WTC11 (cell line): ENCODE measurements around the gene RASSF3. TPM values are rescaled to one million over a fixed set of nuclear protein-coding genes. Genes with fewer than 3 reads are reported as not detected.
A peak's percentile ranks its signal among the peaks of the same experiment; 100 is the strongest.

Experiments used
- ATAC-seq: fragments of 200-7000 bp; cut with Tn5 transposase; 2 replicates; pipeline ENCODE4 v1.10.0; 2021; ENCODE audit warnings: mild to moderate bottlenecking, moderate library complexity
- CTCF ChIA-PET: fragments of 300-600 bp; sonication (Branson Sonifier 250); formaldehyde crosslinking; loops from one replicate; lab custom pipeline; 2021; ENCODE audit warnings: antibody characterized with exemption; lab: Charles Lee
- POLR2A ChIA-PET: fragments of 350-600 bp; sonication (Branson Sonifier 250); formaldehyde crosslinking; loops from one replicate; lab custom pipeline; 2021; ENCODE audit warnings: antibody characterized with exemption; lab: Charles Lee
- DNase-seq: peaks from one replicate; pipeline ENCODE4 v3.0.0; 2021; ENCODE audit warnings: low spot score
- H3K27ac Mint-ChIP-seq: 2 replicates; pipeline ENCODE4 v1.8.0; 2021; ENCODE audit warnings: mixed read lengths
- H3K27me3 Mint-ChIP-seq: 2 replicates; pipeline ENCODE4 v1.8.0; 2021; ENCODE audit warnings: low read depth, mild to moderate bottlenecking, moderate library complexity, mixed read lengths
- H3K36me3 Mint-ChIP-seq: 2 replicates; pipeline ENCODE4 v1.8.0; 2021; ENCODE audit warnings: mixed read lengths
- H3K4me1 Mint-ChIP-seq: 2 replicates; pipeline ENCODE4 v1.8.0; 2022; ENCODE audit warnings: mixed read lengths
- H3K4me3 Mint-ChIP-seq: 2 replicates; pipeline ENCODE4 v1.8.0; 2021; ENCODE audit warnings: mild to moderate bottlenecking, moderate library complexity, mixed read lengths
- H3K9me3 Mint-ChIP-seq: 2 replicates; pipeline ENCODE4 v1.8.0; 2021; ENCODE audit warnings: mixed read lengths
- AFF4 ChIP-seq: sonication (generic); formaldehyde crosslinking; IDR thresholded peaks from 2 replicates; pipeline ENCODE4 v1.8.1; 2023; ENCODE audit warnings: mild to moderate bottlenecking, missing genetic modification reagents, borderline replicate concordance
- ATF1 ChIP-seq: sonication (generic); formaldehyde crosslinking; IDR thresholded peaks from 2 replicates; pipeline ENCODE4 v1.8.1; 2023; ENCODE audit warnings: mild to moderate bottlenecking, moderate library complexity, missing genetic modification reagents
- ATF6 ChIP-seq: sonication (generic); formaldehyde crosslinking; IDR thresholded peaks from 2 replicates; pipeline ENCODE4 v1.8.1; 2023; ENCODE audit warnings: mild to moderate bottlenecking, missing genetic modification reagents
- CBFB ChIP-seq: sonication (generic); formaldehyde crosslinking; IDR thresholded peaks from 2 replicates; pipeline ENCODE4 v1.8.1; 2022; ENCODE audit warnings: mild to moderate bottlenecking, low read depth, missing genetic modification reagents
- CDX4 ChIP-seq: fragments of 250-450 bp; sonication (Bioruptor Pico); IDR thresholded peaks from 2 replicates; pipeline ENCODE4 v1.9.0; 2021; ENCODE audit warnings: moderate library complexity, mild to moderate bottlenecking, inconsistent platforms, borderline replicate concordance
- CREB1 ChIP-seq: sonication (generic); formaldehyde crosslinking; IDR thresholded peaks from 2 replicates; pipeline ENCODE4 v1.8.0; 2023; ENCODE audit warnings: mild to moderate bottlenecking, missing genetic modification reagents
- E2F4 ChIP-seq: sonication (generic); formaldehyde crosslinking; IDR thresholded peaks from 2 replicates; pipeline ENCODE4 v1.8.1; 2022; ENCODE audit warnings: low read depth, mild to moderate bottlenecking, moderate library complexity, missing genetic modification reagents, borderline replicate concordance
- ERG ChIP-seq: fragments of 250-450 bp; sonication (Bioruptor Pico); IDR thresholded peaks from 2 replicates; pipeline ENCODE4 v1.8.0; 2021; ENCODE audit warnings: mild to moderate bottlenecking
- ESRRA ChIP-seq: sonication (generic); formaldehyde crosslinking; IDR thresholded peaks from 2 replicates; pipeline ENCODE4 v1.8.1; 2022; ENCODE audit warnings: mild to moderate bottlenecking, missing genetic modification reagents, borderline replicate concordance
- GABPB1 ChIP-seq: sonication (generic); formaldehyde crosslinking; IDR thresholded peaks from 2 replicates; pipeline ENCODE4 v1.8.1; 2023; ENCODE audit warnings: mild to moderate bottlenecking, missing genetic modification reagents
- HMGA2 ChIP-seq: fragments of 250-450 bp; sonication (Bioruptor Pico); IDR thresholded peaks from 2 replicates; pipeline ENCODE4 v1.4.0; 2021; ENCODE audit warnings: mild to moderate bottlenecking, moderate library complexity
- IRF2 ChIP-seq: sonication (generic); formaldehyde crosslinking; IDR thresholded peaks from 2 replicates; pipeline ENCODE4 v1.8.0; 2022; ENCODE audit warnings: low read depth, missing genetic modification reagents, borderline replicate concordance
- JAZF1 ChIP-seq: fragments of 250-450 bp; sonication (Bioruptor Pico); IDR thresholded peaks from 2 replicates; pipeline ENCODE4 v1.9.0; 2021; ENCODE audit warnings: moderate library complexity, mild to moderate bottlenecking, inconsistent platforms
- JUN ChIP-seq: sonication (generic); formaldehyde crosslinking; IDR thresholded peaks from 2 replicates; pipeline ENCODE4 v1.8.0; 2023; ENCODE audit warnings: mild to moderate bottlenecking, missing genetic modification reagents
- MLX ChIP-seq: sonication (generic); formaldehyde crosslinking; IDR thresholded peaks from 2 replicates; pipeline ENCODE4 v1.8.1; 2023; ENCODE audit warnings: mild to moderate bottlenecking, missing genetic modification reagents, moderate library complexity
- MXD4 ChIP-seq: fragments of 250-450 bp; sonication (Bioruptor Pico); IDR thresholded peaks from 2 replicates; pipeline ENCODE4 v1.8.0; 2021; ENCODE audit warnings: mild to moderate bottlenecking, moderate library complexity, borderline replicate concordance
- NFYB ChIP-seq: sonication (generic); formaldehyde crosslinking; conservative IDR thresholded peaks from 2 replicates; pipeline ENCODE4 v1.8.0; 2022; ENCODE audit warnings: low read depth, missing genetic modification reagents
- RELA ChIP-seq: sonication (generic); formaldehyde crosslinking; IDR thresholded peaks from 2 replicates; pipeline ENCODE4 v1.8.1; 2022; ENCODE audit warnings: missing genetic modification reagents, mild to moderate bottlenecking, borderline replicate concordance
- STAT6 ChIP-seq: sonication (generic); formaldehyde crosslinking; conservative IDR thresholded peaks from 2 replicates; pipeline ENCODE4 v1.8.1; 2023; ENCODE audit warnings: mild to moderate bottlenecking, low read depth, missing genetic modification reagents, moderate library complexity
- ZBTB21 ChIP-seq: sonication (generic); formaldehyde crosslinking; IDR thresholded peaks from 2 replicates; pipeline ENCODE4 v1.8.1; 2023; ENCODE audit warnings: mild to moderate bottlenecking, missing genetic modification reagents, borderline replicate concordance
- ZNF219 ChIP-seq: sonication (generic); formaldehyde crosslinking; IDR thresholded peaks from 2 replicates; pipeline ENCODE4 v1.8.0; 2023; ENCODE audit warnings: missing genetic modification reagents, mild to moderate bottlenecking, borderline replicate concordance
- ZNF396 ChIP-seq: fragments of 250-450 bp; sonication (Bioruptor Pico); IDR thresholded peaks from 2 replicates; pipeline ENCODE4 v1.8.0; 2021; ENCODE audit warnings: mild to moderate bottlenecking, moderate library complexity, borderline replicate concordance
- ZNF416 ChIP-seq: fragments of 250-450 bp; sonication (Bioruptor Pico); IDR thresholded peaks from 2 replicates; pipeline ENCODE4 v1.9.0; 2021; ENCODE audit warnings: mild to moderate bottlenecking, inconsistent platforms
- total RNA-seq: library from RNA; stranded (reverse); gene quantifications from 3 replicates; pipeline ENCODE4 v1.2.3, GENCODE V29; 2021

The RASSF3 gene
- total RNA-seq, 1 experiment from 2014 or later: 54.7 TPM

- peaks cover 36% of the 10 kb centered on the region for H3K36me3 Mint-ChIP-seq
- TF ChIP-seq CREB1 (CRISPR knock-in tag): no peak
- no peak for TF ChIP-seq ESRRA (CRISPR knock-in tag)
- TF ChIP-seq JAZF1 (CRISPR knock-in tag): no peak
- no peak for TF ChIP-seq ATF1 (CRISPR knock-in tag)
- TF ChIP-seq GABPB1 (CRISPR knock-in tag): no peak
- TF ChIP-seq MLX (CRISPR knock-in tag): no peak
- no peak for TF ChIP-seq ZNF219 (CRISPR knock-in tag)
- no peak for TF ChIP-seq ZNF416 (CRISPR knock-in tag)
- no peak for TF ChIP-seq ZNF396
- TF ChIP-seq E2F4 (CRISPR knock-in tag): no peak
- no peak for TF ChIP-seq STAT6 (CRISPR knock-in tag)
- no peak for TF ChIP-seq CDX4 (CRISPR knock-in tag)
- TF ChIP-seq HMGA2 (CRISPR knock-in tag): no peak
- H3K27ac Mint-ChIP-seq: no peak overlapping the region; the same call in 1 of the 2 replicates
- H3K9me3 Mint-ChIP-seq: no peaks in the 10 kb centered on the region
- CTCF ChIA-PET: interaction anchor here (1.5 kb wide), 1 partner anchor 136 kb away, joined by 4 read pairs; no protein-coding TSS in a partner anchor
- POLR2A ChIA-PET: no interaction called here
- ATAC-seq (no peak), DNase-seq (no peak)
- H3K4me3 Mint-ChIP-seq: no peak overlapping the region
- peaks cover 45% of the 10 kb centered on the region for H3K4me1 Mint-ChIP-seq
- H3K27me3 Mint-ChIP-seq: no peaks in the 10 kb centered on the region
Measured at GRCh38 chr12:64685605-64686004, 75.3 kb downstream of the RASSF3 start.

- DNase-seq (no peak), ATAC-seq (no peak)
- peak overlapping the region; percentile 61 for H3K27ac Mint-ChIP-seq
- no peaks in the 10 kb centered on the region for H3K9me3 Mint-ChIP-seq
- peaks cover 41% of the 10 kb centered on the region for H3K4me1 Mint-ChIP-seq
- H3K27me3 Mint-ChIP-seq: no peaks in the 10 kb centered on the region
- no peak overlapping the region for H3K4me3 Mint-ChIP-seq
- ChIA-PET CTCF (interaction anchor here (3.1 kb wide), 1 partner anchor 138 kb away, joined by 7 read pairs; no protein-coding TSS in a partner anchor), POLR2A (no interaction called here)
- peaks cover 41% of the 10 kb centered on the region for H3K36me3 Mint-ChIP-seq
- TF ChIP-seq JUN: no peak
- no peak for TF ChIP-seq ERG (CRISPR knock-in tag)
- no peak for TF ChIP-seq MXD4 (CRISPR knock-in tag)
- TF ChIP-seq AFF4 (CRISPR knock-in tag): no peak
- no peak for TF ChIP-seq RELA (CRISPR knock-in tag)
- no peak for TF ChIP-seq IRF2
- TF ChIP-seq ZBTB21 (CRISPR knock-in tag): no peak
- no peak for TF ChIP-seq NFYB
- TF ChIP-seq CBFB (CRISPR knock-in tag): no peak
- no peak for TF ChIP-seq ATF6 (CRISPR knock-in tag)
Measured at GRCh38 chr12:64687816-64688215, 77.5 kb downstream of the RASSF3 start.
